HUES6 (cell line): Measurements from ENCODE around the gene POLN.

Source experiments
- H3K27ac ChIP-seq: 2 replicates; pipeline ENCODE4 v1.7.0; 2013; ENCODE audit warnings: low read depth, mild to moderate bottlenecking, low read length, inconsistent platforms
- H3K27me3 ChIP-seq: 2 replicates; pipeline ENCODE4 v1.6.1; 2013; ENCODE audit warnings: low read length; ENCODE audit not compliant: control insufficient read depth, insufficient read depth
- H3K36me3 ChIP-seq: 2 replicates; pipeline ENCODE4 v1.6.1; 2013; ENCODE audit warnings: low read length; ENCODE audit not compliant: control insufficient read depth, insufficient read depth
- H3K4me1 ChIP-seq: 2 replicates; pipeline ENCODE4 v1.6.1; 2013; ENCODE audit warnings: low read length; ENCODE audit not compliant: control insufficient read depth, insufficient read depth
- H3K4me3 ChIP-seq: 2 replicates; pipeline ENCODE4 v1.5.1; 2013; ENCODE audit warnings: low read depth, low read length
- H3K9ac ChIP-seq: one replicate; pipeline ENCODE4 v1.6.1; 2013; ENCODE audit warnings: mild to moderate bottlenecking, low read length
- H3K9me3 ChIP-seq: 2 replicates; pipeline ENCODE4 v1.6.1; 2013; ENCODE audit warnings: low read depth, low read length; ENCODE audit not compliant: control insufficient read depth, insufficient read depth

POLN gene

DNA sequence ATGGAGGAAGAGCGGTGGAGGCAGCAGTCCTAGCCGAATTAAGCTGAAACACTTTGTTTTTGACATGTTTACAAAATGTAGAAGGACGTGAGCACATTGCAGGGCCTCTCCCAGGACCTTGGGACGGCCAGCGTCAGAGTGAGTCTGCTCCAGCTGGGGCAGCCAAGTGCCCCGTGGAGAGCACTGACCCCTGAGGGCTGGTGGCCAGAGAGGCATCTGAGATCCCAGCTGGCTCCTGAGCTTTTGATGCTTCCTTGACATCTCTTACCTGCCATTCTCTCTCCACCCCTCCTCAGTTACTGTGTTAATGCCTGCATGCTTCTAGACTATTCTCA, 158.1 kb downstream of the POLN start:
- Histone ChIP-seq H3K36me3 (no peaks in the 10 kb centered on the region), H3K9me3 (no peaks in the 10 kb centered on the region), H3K9ac (no peak overlapping the region), H3K27me3 (no peaks in the 10 kb centered on the region), H3K27ac (no peak overlapping the region), H3K4me1 (no peaks in the 10 kb centered on the region), H3K4me3 (no peak overlapping the region)

DNA sequence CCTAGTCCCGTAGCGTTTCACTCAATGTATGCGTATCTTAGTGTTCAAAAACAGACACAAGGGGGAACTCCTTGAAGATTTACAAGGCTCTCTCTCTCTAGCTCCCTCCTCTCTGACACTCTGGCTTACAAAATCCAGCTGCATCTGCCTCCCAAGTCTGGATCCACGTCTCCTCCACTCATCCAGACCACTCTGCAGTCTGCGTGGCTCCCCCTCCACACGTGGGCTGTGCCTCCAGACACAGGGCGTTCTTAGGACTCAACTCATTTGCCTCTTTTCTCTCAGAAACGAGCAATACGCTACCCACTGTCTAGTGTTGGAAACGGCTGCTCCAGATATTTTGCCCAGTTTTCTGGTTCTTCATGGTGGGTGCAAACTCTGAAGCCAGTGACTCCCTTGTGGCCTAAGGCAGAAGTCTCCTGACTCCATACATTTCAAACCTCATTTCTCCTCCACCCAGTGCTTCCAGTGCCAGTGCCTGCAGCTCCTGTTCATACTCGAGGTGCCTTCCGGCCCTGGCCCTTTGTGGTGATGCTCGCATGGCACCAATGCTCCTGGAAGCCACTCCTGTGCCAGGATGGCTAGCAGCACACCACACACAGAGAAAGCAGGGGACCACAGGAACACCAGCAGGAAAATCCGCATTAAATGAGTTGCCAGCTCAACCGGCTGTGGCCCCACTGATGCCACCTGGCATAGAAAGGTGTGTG, 158.7 kb downstream of the POLN start:
- Histone ChIP-seq H3K27ac (no peak overlapping the region), H3K27me3 (no peaks in the 10 kb centered on the region), H3K36me3 (no peaks in the 10 kb centered on the region), H3K9ac (no peak overlapping the region), H3K9me3 (no peaks in the 10 kb centered on the region), H3K4me3 (no peak overlapping the region), H3K4me1 (no peaks in the 10 kb centered on the region)

DNA sequence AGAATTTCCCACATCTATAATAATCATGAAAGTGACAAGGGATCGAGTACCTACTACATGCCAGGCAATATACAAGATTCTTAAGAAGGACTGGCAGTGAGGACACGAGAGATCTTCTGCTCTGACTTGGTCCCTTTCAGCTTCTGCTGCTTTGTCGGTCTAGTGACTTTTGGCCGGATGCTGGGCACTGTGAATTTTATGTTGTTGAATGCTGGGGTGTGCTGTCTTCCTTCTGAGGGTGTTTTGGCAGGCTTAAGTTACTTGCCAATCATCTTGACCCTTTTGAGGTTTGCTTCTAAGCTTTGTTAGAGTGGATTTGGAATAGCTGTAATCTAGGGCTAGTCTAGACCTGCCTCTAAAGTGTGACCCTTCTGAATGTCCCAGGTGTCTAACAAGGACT, 159.3 kb downstream of the POLN start:
- Histone ChIP-seq H3K27ac (no peak overlapping the region), H3K4me3 (no peak overlapping the region), H3K9me3 (no peaks in the 10 kb centered on the region), H3K9ac (no peak overlapping the region), H3K4me1 (no peaks in the 10 kb centered on the region), H3K36me3 (no peaks in the 10 kb centered on the region), H3K27me3 (no peaks in the 10 kb centered on the region)

DNA sequence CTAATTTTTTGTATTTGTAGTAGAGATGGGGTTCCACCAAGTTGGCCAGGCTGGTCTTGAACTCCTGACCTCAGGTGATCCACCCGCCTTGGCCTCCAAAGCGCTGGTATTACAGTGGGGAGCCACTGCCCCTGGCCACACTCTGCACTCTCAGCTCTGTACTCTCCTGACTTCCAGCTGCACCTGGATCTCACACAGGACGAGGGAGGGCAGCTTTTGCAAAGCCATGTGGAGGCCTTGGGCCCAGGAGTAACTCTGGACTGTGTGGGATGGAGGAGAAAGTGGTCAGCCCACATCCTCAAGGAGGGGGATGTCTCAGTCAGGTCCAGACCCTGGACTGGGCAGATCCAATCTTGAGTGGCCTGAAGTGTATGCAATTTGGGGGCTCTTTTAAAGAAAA, 159.8 kb downstream of the POLN start:
- H3K36me3 ChIP-seq: no peaks in the 10 kb centered on the region
- no peaks in the 10 kb centered on the region for H3K27me3 ChIP-seq
- H3K4me3 ChIP-seq: no peak overlapping the region
- H3K9ac ChIP-seq: no peak overlapping the region
- no peaks in the 10 kb centered on the region for H3K4me1 ChIP-seq
- no peak overlapping the region for H3K27ac ChIP-seq
- H3K9me3 ChIP-seq: no peaks in the 10 kb centered on the region

DNA sequence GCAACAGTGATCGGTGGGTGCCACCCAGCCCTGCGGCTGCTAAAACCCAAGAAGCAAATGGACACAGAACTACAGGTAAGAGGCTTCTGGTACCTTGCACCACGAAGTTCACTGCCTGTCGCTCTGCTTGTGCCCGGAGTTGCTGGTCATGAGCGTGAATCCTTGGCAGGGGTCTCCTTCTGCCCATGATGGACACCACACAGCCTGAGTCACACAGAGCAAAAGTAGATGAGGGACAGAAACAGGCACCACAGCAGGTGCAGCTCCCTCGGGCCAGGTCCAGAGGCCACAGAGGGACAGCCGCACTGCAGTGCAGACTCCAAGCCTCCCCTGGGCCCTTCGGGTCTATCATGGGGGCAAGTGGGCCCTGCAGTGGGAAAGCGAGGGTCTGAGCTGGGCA, 160.4 kb downstream of the POLN start:
- no peaks in the 10 kb centered on the region for H3K4me1 ChIP-seq
- no peaks in the 10 kb centered on the region for H3K9me3 ChIP-seq
- H3K36me3 ChIP-seq: no peaks in the 10 kb centered on the region
- H3K27ac ChIP-seq: no peak overlapping the region
- H3K9ac ChIP-seq: no peak overlapping the region
- H3K4me3 ChIP-seq: no peak overlapping the region
- H3K27me3 ChIP-seq: no peaks in the 10 kb centered on the region

DNA sequence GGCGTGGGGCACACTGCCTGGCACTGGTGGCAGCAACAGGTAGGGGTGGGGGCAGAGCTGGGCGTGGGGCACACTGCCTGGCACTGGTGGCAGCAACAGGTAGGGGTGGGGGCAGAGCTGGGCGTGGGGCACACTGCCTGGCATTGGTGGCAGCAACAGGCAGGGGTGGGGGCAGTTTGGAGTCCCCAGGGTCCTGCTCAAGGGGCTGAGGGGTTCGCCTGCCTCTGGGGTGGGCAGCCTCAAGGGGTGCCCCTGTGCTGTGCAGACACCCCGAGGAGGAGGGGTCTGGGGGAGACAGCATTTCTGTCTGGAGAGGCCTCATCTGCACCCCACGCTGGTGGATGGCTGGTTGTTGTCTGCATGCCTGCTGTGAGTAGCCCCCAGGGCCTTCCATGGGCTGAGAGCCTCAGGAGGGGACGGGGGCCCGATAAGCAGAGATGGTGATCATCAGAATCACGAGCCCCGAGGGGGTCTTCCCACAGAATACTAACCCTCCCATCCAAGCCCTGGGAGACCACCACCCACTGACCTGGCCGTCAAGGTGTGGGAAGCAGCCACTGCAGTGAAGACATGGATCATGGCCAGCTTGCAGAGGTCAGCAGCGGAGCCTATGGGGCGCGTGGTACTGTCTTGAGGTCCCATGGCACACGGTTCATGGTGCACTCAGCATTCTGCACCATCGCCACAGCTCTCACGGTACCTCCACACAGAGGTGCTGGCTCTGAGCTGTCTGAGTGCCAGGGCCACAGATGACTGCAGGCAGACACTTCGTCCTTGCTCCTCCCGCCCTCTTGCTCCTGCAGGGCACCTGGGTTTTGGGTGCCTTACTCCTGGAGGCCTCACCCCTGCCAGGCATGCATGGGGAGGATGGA, 161.3 kb downstream of the POLN start:
- Histone ChIP-seq H3K27me3 (no peaks in the 10 kb centered on the region), H3K27ac (no peak overlapping the region), H3K4me1 (no peaks in the 10 kb centered on the region), H3K36me3 (no peaks in the 10 kb centered on the region), H3K4me3 (no peak overlapping the region), H3K9ac (no peak overlapping the region), H3K9me3 (no peaks in the 10 kb centered on the region)

DNA sequence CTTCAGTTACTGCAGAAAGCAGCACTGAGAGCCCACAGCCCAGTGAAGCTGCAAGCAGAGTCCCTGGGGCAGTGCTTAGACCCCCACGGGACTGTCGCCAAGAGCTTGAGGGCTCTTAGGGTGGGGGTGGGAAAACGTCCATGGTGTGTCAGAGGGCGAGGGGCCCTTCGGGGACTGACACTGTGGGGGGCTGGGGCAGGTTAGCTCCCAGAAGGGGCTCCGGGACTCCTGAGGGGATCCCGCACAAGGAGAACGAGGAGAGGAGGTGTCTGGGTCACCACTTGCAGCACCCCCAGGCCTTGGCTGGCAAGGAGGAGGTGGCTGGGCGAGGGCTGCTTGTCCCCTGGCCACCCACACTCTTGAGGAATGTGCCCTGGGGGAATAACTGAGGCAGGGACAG, 162.0 kb downstream of the POLN start:
- Histone ChIP-seq H3K27ac (no peak overlapping the region), H3K4me3 (no peak overlapping the region), H3K36me3 (no peaks in the 10 kb centered on the region), H3K9me3 (no peaks in the 10 kb centered on the region), H3K9ac (no peak overlapping the region), H3K4me1 (no peaks in the 10 kb centered on the region), H3K27me3 (no peaks in the 10 kb centered on the region)

DNA sequence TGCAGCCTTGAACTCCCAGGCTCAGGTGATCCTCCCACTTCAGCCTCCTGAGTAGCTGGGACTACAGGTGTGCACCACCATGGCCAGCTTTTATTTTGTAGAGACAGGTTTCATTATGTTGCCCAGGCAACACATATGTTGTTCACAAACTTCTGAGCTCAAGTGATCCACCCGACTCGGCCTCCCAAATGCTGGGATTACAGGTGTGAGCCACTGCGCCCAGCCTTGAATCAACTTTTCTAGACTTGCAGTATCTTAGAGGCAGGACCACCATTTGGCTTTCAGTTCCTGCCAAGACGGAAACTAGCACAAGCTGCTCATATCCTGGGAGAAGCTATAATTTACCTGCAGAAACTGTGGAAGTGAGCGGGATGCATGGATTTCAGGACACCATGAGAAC, 162.9 kb downstream of the POLN start:
- H3K9me3 ChIP-seq: no peaks in the 10 kb centered on the region
- H3K27ac ChIP-seq: no peak overlapping the region
- no peak overlapping the region for H3K4me3 ChIP-seq
- no peaks in the 10 kb centered on the region for H3K27me3 ChIP-seq
- H3K4me1 ChIP-seq: no peaks in the 10 kb centered on the region
- no peak overlapping the region for H3K9ac ChIP-seq
- H3K36me3 ChIP-seq: no peaks in the 10 kb centered on the region

DNA sequence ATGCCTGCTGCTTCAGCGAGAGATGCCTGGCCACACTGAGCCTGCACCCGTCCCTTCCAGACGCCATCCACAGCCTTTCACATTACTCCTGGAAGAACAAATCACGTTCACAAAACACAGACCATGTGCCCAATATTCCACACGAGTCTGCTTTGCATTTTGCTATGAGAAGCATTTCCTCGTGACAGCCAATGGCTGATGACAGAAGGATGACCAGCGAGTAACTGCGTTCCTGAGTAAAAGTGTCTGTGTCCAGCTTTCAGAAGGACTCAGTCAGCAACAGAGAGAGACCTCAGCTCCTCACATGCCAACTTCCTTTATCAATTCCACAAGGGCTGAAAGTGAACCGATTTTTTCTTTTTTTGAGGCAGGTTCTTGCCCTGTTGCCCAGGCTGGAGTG, 163.3 kb downstream of the POLN start:
- Histone ChIP-seq H3K4me3 (no peak overlapping the region), H3K9ac (no peak overlapping the region), H3K9me3 (no peaks in the 10 kb centered on the region), H3K36me3 (no peaks in the 10 kb centered on the region), H3K27ac (no peak overlapping the region), H3K4me1 (no peaks in the 10 kb centered on the region), H3K27me3 (no peaks in the 10 kb centered on the region)

DNA sequence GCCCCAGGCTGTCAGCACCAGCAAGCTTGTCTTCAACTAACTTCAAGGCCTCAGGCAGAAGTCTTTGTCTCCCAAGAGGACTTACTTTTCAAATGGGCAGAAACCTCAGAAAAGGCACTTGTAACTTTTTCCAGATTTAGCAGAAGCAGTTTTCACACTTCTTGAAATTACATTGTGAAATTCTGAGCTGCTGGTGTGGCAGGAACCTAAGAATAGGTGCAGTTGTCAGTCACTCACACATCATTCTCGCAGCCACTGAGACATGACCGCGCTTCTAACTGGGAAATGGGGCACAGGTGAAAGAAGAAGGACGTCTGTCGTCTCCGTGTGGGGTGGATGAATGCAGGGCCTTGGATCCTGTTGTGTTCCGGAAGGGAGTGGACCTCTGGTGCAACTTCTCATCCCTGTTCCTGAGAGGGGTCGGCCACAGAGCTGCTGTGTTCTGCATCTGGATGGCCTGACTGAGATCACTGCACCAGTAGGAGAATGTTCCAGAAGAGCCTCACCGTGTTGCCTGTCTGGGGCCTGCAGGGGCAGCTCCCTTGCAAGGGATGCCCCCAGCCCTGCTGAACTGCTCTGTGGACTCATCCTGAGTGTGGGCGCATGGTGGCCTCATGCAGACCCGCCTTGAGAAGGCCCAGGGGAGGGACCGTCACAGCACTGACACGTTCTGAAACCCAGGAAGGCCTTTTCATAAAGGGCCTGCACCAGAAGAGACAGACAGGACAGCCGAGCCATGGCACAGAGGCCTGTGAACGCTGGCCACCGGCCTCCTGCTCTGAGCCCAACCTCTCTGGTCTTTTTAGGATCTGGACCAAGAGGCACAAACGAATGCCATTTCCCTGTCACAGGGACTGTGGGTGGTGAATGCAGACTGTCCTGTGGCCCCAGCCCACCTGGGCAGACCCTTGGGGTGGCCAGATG, 164.1 kb downstream of the POLN start:
- Histone ChIP-seq H3K9me3 (no peaks in the 10 kb centered on the region), H3K4me3 (no peak overlapping the region), H3K27ac (no peak overlapping the region), H3K36me3 (no peaks in the 10 kb centered on the region), H3K4me1 (no peaks in the 10 kb centered on the region), H3K9ac (no peak overlapping the region), H3K27me3 (no peaks in the 10 kb centered on the region)
